ENCODE data around the gene KLRD1.
"Not testable (repeated sequence)": the region's sequence is repeated elsewhere in the genome, so short reads cannot be mapped to it uniquely, and the experiment has no call there.

Gene KLRD1, protein sequence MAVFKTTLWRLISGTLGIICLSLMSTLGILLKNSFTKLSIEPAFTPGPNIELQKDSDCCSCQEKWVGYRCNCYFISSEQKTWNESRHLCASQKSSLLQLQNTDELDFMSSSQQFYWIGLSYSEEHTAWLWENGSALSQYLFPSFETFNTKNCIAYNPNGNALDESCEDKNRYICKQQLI

DNA sequence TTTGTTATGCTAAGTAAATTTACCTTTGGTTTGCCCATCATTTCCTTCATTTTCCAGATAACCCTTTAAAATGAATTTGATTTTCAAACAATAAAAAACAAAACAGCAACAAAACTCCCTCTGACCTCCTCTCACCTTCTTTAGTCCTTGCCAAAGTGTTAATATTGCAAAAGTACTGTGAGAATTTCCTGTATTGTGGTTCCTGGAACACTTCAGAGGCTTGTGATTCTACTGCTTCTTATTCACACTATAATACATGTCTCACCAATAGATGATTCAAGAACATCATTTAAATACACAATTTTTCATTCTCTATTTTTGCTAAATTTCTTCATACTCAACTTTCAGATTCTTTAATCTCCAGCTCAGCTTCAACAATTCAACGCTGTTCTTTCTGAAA lies at the start of gene KLRD1:
Gene KLRD1 (plus strand): TSS at position 241 of the 400 bp plus-strand sequence. CDS start 208 bp downstream, outside the sequence.
- no peak for DNase-seq (ENCODE audit: low read depth, low spot score)

- no peak for DNase-seq (ENCODE audit: low read depth, low spot score)
Observed at GRCh38 chr12:10260927-10261326, 46.7 kb upstream of the KLRD1 start.

DNA sequence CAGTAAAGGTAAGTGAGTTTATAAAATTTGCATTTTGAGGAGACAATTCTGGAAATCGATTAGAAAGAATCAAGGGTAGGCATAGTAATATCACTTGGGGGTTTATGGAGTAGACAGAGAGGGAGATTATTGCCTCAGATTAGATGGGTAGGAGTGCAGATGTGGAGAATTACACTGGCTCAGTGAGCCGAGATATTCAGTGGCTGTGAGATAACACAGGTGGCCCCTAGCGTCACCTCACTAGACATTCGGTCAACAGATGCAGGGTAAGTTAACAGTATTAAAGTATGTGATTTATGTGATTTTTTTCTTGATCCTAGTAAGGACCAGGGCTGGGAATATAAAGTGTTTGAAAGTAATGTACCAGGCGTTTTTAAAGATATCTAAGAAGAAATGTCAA lies 39.6 kb upstream of the KLRD1 start:
- no peak for DNase-seq (ENCODE audit: low read depth, low spot score)

DNA sequence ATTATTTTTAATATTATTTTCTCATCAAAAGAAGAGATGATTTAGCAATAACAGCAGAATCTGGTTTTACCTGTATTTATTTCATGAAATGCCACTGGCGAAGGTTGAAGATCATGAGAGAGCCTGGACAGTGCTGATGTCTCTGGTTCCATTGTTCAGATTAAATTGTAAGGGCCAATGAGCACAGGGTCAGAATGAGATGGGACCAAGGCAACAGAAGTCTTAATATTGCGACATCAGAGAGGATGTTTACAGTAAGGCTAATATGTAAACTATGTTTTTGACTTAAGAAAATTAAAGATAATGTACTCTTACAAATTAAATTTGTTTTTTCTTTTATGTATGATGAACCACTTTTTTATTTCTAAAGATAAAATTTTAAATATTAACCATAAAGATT lies 35.2 kb upstream of the KLRD1 start:
- DNase-seq (ENCODE audit: low read depth, low spot score), result no peak

DNA sequence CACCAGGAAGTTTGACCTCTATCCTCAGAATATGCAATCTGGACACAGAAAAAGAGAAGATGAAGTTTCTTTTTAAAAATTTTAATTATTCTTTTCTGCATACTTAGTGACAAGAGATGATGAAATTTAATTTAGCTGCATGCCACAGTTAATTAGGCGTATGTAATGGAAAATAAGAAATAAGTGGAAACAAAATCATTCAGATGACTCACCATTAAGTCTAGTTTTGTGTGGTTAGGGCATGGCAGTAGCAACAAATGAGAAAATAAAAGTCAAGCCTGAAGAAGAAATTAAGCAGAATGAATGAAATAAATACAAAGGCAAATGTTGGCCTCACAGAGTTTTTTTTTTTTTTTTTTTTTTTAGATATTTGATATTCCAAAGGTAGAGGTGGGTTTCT lies 30.9 kb upstream of the KLRD1 start:
- no peak for DNase-seq (ENCODE audit: low read depth, low spot score)

DNA sequence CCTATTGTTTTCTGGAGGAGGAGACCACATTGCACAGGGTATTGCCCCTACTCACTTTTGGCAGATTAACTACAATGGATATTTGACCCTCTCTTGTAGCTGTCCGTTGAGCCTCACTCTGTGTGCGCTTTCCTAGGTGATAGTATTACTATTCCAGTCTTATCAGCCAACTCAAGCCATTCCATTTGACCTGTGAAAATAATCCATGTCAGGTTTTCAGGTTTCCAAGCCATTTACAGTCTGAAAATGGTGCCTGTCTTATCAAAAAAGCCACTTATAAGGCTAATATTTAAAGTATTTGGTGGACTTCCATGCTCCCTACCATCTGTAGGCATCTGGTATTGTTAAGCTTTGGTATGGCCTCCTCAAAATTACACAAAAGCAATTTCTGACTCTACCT lies 29.6 kb upstream of the KLRD1 start:
- DNase-seq (ENCODE audit: low read depth, low spot score), result no peak

GRCh38 chr12:10279937-10280336 lies 27.7 kb upstream of the KLRD1 start:
- no peak for DNase-seq (ENCODE audit: low read depth, low spot score)

DNA sequence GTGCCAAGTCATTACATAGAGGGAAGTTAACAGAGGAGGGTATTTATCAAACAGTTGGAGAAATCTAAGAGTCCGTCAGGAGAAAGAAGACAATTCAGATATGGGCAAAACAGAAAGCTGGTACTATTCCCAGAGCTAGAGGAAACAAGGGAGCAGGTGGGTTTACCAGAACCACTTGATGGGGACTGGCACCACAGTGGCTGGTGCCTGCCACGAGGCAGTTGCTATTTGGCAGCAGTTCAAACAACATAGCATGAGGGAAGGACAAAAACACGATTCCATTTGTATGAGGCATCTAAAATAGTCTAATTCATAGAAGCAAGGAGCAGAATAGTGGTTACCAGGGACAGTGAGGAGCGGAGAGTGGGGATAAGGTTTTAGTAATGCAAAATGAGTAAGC lies 24.6 kb upstream of the KLRD1 start:
- DNase-seq (ENCODE audit: low read depth, low spot score), result no peak

DNA sequence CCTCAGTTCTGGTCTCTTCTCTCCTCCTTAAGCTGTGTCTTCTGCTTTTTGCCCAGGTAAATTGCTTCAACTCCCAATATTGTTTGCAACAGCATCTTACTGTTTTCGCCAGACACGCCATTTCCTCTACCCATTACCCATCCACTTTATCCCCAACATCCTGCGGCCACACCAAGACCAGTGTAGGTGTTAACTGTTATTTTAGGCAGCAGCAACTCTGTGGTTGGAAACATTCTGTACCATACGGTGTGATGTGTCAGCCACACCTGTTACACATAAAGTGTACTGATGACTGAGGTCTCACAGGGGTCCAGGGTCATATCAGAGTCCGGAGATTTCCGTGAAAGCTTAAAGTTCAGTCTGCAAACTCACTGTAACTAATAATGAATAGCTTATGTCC lies 21.8 kb upstream of the KLRD1 start:
- no peak for DNase-seq (ENCODE audit: low read depth, low spot score)

GRCh38 chr12:10289005-10289754 lies 18.5 kb upstream of the KLRD1 start:
- no peak for DNase-seq (ENCODE audit: low read depth, low spot score)

DNA sequence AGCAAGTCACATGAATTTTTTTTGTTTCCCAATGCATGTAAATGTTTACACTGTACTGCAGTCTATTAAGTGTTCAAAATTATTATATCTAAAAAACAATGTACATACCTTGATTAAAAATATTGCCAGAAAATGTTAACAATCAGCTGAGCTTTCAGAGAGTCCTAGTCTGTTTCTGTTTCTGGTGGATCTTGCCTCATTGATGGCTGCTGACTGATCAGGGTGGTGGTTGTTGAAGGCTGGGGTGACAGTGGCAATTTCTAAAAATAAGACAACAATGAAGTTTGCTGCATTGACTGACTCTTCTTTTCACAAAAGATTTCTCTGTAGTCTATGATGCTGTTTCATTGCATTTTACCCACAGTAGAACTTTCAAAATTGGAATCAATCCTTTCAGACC lies 16.6 kb upstream of the KLRD1 start:
- no peak for DNase-seq (ENCODE audit: low read depth, low spot score)

- no peak for DNase-seq (ENCODE audit: low read depth, low spot score)
Observed at GRCh38 chr12:10293151-10293550, 14.5 kb upstream of the KLRD1 start.

- DNase-seq (ENCODE audit: low read depth, low spot score), result no peak
Observed at GRCh38 chr12:10293570-10294227, 14.0 kb upstream of the KLRD1 start.

DNA sequence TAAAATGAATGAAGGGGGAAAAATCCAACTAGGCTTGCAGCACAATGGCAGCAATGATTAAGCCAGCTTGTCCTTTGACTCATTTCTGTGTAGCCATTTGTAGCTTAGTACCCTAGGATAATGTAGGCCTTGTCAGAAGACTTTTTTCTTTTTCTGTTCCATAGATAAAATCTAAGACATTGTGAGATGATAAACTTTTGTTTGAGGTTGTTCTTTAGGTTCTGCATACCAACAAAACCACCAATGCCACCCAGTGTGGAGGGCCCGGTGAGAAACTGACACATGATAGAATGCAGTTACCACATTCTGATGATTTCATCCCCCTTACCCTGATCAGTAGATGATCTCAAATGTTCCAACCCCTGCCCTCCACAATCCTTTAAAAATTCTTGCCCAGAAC lies 6.6 kb upstream of the KLRD1 start:
- no peak for DNase-seq (ENCODE audit: low read depth, low spot score)

GRCh38 chr12:10304161-10304574 lies 3.5 kb upstream of the KLRD1 start:
- no peak for DNase-seq (ENCODE audit: low read depth, low spot score)

- no peak for DNase-seq (ENCODE audit: low read depth, low spot score)
Observed at GRCh38 chr12:10305411-10305810, 2.3 kb upstream of the KLRD1 start.

DNA sequence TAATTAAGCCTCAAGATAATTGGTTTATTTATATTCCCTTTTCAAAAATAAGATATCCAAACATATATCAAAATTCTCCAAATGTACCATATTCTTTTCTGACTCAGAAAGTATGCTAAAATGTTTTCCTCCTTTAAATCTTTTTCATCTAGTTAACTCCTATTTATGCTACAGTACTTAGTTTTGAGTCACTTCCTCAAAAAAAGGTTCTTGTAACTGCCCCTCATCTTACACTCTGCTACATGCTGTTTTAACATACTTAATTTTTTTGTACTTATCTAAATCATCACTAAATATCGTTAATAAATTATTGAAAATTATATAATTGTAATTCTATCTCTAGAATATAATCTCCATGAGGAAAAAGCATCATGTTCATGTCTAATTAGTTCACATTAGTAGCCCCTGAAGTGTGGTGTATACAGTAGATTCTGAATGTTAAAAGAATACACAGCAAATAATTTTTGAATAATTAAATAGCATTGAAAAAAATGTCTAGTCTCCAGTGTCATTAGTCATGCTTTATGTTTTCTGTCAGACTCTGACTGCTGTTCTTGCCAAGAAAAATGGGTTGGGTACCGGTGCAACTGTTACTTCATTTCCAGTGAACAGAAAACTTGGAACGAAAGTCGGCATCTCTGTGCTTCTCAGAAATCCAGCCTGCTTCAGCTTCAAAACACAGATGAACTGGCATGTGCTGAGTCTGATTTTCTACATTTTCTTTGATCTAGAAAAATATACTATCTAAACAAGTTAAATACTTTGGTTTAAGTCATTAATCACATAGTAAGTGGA lies 3.5 kb downstream of the KLRD1 start:
- DNase-seq (ENCODE audit: low read depth, low spot score), result no peak

DNA sequence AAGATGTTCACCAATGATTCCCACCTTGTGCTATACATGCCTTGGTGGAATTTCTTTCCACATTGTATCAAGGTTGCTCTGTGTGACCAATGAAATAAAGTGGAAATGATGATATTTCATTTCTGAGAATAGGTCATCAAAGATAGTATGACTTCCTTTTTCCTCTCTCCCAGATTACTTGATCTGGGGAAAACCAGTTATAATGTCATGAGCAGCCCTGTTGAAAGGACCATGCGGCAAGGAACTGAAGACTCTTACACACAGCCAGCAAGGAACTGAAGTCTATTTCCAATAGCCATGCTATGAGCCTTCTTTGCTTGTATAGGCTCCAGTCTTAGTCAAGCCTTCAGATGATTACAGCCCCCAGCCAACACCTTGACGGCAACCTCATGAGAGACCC lies 11.7 kb downstream of the KLRD1 start:
- DNase-seq (ENCODE audit: low read depth, low spot score), result no peak

GRCh38 chr12:10320643-10321042 lies 13.0 kb downstream of the KLRD1 start:
- DNase-seq (ENCODE audit: low read depth, low spot score), result no peak

GRCh38 chr12:10328691-10329090 lies 21.0 kb downstream of the KLRD1 start:
- DNase-seq (ENCODE audit: low read depth, low spot score), result not testable (repeated sequence)

GRCh38 chr12:10331642-10332239 lies 24.1 kb downstream of the KLRD1 start:
- DNase-seq (ENCODE audit: low read depth, low spot score), result peak; percentile 35

DNA sequence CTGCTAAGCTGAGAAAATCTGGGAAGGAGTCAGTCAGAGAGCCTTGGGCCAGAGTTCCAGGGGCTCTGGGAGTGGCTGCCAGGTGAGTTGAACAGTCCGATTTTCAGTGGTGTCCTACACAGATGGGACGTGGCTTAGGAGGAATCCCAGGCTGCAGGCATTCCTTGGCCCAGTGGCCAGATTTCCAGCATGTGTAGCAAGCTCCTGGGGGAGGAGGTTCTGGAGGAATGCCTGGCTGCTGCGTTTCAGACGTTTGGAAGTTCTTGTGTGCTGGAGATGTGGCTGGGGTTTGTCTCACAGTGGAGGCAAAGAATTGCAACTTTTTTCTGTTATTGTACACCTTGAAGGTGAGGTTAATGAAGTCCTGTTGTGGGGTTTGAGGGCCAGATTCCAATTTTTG lies 28.5 kb downstream of the KLRD1 start:
- not testable (repeated sequence) for DNase-seq (ENCODE audit: low read depth, low spot score)
